ENCODE measurements around the gene MDFIC2.

The MDFIC2 gene

GRCh38 chr3:70183781-70184504 is 128.5 kb downstream of the MDFIC2 start:
- Histone ChIP-seq H3K9me2 (replicated peaks; ENCODE audit: insufficient read depth, low read length) (no peaks in the 10 kb centered on the region), H3K79me2 (ENCODE audit: low read length) (no peaks in the 10 kb centered on the region), H3K9ac (ENCODE audit: low read length) (no peak overlapping the region), H3K36me3 (replicated peaks; ENCODE audit: insufficient read depth, low read length) (no peaks in the 10 kb centered on the region), H4K20me1 (ENCODE audit: insufficient read depth, low read length) (no peaks in the 10 kb centered on the region), H3K27ac (ENCODE audit: low read length) (no peak overlapping the region), H3K27me3 (replicated peaks; ENCODE audit: insufficient read depth, low read length) (no peaks in the 10 kb centered on the region), H3F3A (ENCODE audit: insufficient read depth, low read length) (no peaks in the 10 kb centered on the region), H3K4me2 (ENCODE audit: low read depth, low read length) (no peak overlapping the region), H3K4me1 (ENCODE audit: low read length) (no peaks in the 10 kb centered on the region), H3K9me3 (replicated peaks; ENCODE audit: insufficient read depth, low read length) (no peaks in the 10 kb centered on the region), H3K4me3 (ENCODE audit: low read length) (no peak overlapping the region), H2AFZ (ENCODE audit: low read length) (no peak overlapping the region)
- TF ChIP-seq EZH2 (optimal IDR thresholded peaks at IDR 0.05; ENCODE audit: low read depth, low read length) (no peak), EZH2phosphoT487 (IDR thresholded peaks at IDR 0.05; ENCODE audit: low read length) (no peak)
- TF ChIP-seq, protein P1, sequence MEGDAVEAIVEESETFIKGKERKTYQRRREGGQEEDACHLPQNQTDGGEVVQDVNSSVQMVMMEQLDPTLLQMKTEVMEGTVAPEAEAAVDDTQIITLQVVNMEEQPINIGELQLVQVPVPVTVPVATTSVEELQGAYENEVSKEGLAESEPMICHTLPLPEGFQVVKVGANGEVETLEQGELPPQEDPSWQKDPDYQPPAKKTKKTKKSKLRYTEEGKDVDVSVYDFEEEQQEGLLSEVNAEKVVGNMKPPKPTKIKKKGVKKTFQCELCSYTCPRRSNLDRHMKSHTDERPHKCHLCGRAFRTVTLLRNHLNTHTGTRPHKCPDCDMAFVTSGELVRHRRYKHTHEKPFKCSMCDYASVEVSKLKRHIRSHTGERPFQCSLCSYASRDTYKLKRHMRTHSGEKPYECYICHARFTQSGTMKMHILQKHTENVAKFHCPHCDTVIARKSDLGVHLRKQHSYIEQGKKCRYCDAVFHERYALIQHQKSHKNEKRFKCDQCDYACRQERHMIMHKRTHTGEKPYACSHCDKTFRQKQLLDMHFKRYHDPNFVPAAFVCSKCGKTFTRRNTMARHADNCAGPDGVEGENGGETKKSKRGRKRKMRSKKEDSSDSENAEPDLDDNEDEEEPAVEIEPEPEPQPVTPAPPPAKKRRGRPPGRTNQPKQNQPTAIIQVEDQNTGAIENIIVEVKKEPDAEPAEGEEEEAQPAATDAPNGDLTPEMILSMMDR (IDR thresholded peaks at IDR 0.05; ENCODE audit: low read length), result no peak
- DNase-seq, result no peak

DNA sequence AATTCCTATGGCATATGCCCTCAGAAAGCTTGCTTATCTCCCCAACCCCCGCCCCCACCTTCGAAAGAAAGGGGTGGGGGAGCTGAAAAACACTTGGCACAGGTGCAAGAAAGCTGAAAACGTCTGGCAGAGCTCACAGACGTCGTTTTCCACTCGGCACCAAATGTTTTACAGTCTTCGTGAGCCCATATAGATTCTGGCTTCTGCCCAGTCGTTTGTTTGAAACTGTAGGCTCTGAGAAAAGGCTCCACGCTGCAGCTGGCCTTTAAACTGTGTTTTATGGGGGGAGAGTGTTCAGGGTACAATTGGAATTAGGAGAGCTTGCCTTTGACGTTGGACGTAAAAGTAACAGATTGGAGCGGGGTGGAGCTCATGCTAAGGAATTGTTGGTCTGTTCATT is 130.3 kb downstream of the MDFIC2 start:
- no peaks in the 10 kb centered on the region for H3K27me3 ChIP-seq (replicated peaks; ENCODE audit: insufficient read depth, low read length)
- H2AFZ ChIP-seq (ENCODE audit: low read length), result no peak overlapping the region
- no peaks in the 10 kb centered on the region for H3K79me2 ChIP-seq (ENCODE audit: low read length)
- H4K20me1 ChIP-seq (ENCODE audit: insufficient read depth, low read length), result no peaks in the 10 kb centered on the region
- no peaks in the 10 kb centered on the region for H3K9me3 ChIP-seq (replicated peaks; ENCODE audit: insufficient read depth, low read length)
- no peaks in the 10 kb centered on the region for H3F3A ChIP-seq (ENCODE audit: insufficient read depth, low read length)
- TF ChIP-seq EZH2phosphoT487 (IDR thresholded peaks at IDR 0.05; ENCODE audit: low read length), result no peak
- TF ChIP-seq, protein P1 (IDR thresholded peaks at IDR 0.05; ENCODE audit: low read length), result no peak
- TF ChIP-seq EZH2 (optimal IDR thresholded peaks at IDR 0.05; ENCODE audit: low read depth, low read length), result no peak
- no peak overlapping the region for H3K9ac ChIP-seq (ENCODE audit: low read length)
- no peak overlapping the region for H3K4me2 ChIP-seq (ENCODE audit: low read depth, low read length)
- H3K9me2 ChIP-seq (replicated peaks; ENCODE audit: insufficient read depth, low read length), result no peaks in the 10 kb centered on the region
- no peaks in the 10 kb centered on the region for H3K4me1 ChIP-seq (ENCODE audit: low read length)
- H3K4me3 ChIP-seq (ENCODE audit: low read length), result no peak overlapping the region
- H3K27ac ChIP-seq (ENCODE audit: low read length), result no peak overlapping the region
- no peaks in the 10 kb centered on the region for H3K36me3 ChIP-seq (replicated peaks; ENCODE audit: insufficient read depth, low read length)
- no peak for DNase-seq

DNA sequence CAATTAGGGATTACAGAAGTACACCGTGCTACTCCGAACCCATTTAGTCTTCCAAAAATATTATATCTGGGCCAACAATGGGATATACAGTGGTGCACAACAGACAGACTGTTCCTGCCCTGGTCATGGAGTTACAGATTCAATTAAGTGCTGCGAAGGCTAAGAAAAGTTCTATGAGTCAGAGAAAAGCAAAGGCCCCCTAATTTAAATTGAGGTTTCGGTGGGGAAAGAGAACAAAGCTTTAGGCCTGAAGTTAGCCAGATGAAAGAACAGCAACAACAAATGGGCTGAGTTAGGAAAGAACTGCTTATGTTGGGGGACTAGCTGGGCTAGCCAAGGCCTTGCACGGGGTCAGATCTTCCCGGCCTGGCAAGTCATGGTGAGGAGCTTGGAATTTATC is 131.8 kb downstream of the MDFIC2 start:
- no peak for TF ChIP-seq EZH2phosphoT487 (IDR thresholded peaks at IDR 0.05; ENCODE audit: low read length)
- no peak for TF ChIP-seq EZH2 (optimal IDR thresholded peaks at IDR 0.05; ENCODE audit: low read depth, low read length)
- TF ChIP-seq, protein P1 (IDR thresholded peaks at IDR 0.05; ENCODE audit: low read length), result no peak

More for the DNA sequence above, 131.8 kb downstream of the MDFIC2 start:
- no peaks in the 10 kb centered on the region for H3K79me2 ChIP-seq (ENCODE audit: low read length)
- H3K27ac ChIP-seq (ENCODE audit: low read length), result no peak overlapping the region
- H3K9me2 ChIP-seq (replicated peaks; ENCODE audit: insufficient read depth, low read length), result no peaks in the 10 kb centered on the region
- H3K4me2 ChIP-seq (ENCODE audit: low read depth, low read length), result no peak overlapping the region
- H3K4me1 ChIP-seq (ENCODE audit: low read length), result no peaks in the 10 kb centered on the region
- no peak overlapping the region for H3K4me3 ChIP-seq (ENCODE audit: low read length)
- DNase-seq, result no peak
- no peaks in the 10 kb centered on the region for H3K27me3 ChIP-seq (replicated peaks; ENCODE audit: insufficient read depth, low read length)
- H4K20me1 ChIP-seq (ENCODE audit: insufficient read depth, low read length), result no peaks in the 10 kb centered on the region
- H2AFZ ChIP-seq (ENCODE audit: low read length), result no peak overlapping the region
- H3K9ac ChIP-seq (ENCODE audit: low read length), result no peak overlapping the region
- H3F3A ChIP-seq (ENCODE audit: insufficient read depth, low read length), result no peaks in the 10 kb centered on the region
- no peaks in the 10 kb centered on the region for H3K9me3 ChIP-seq (replicated peaks; ENCODE audit: insufficient read depth, low read length)
- no peaks in the 10 kb centered on the region for H3K36me3 ChIP-seq (replicated peaks; ENCODE audit: insufficient read depth, low read length)

All from MM.1S (cell line).